NCI-H146 (cell line): ENCODE results near the gene WNT7B.

Experiments
- DNase-seq: peaks from one replicate; lab custom pipeline; 2025; lab: John Stamatoyannopoulos, UW

Gene WNT7B

DNA sequence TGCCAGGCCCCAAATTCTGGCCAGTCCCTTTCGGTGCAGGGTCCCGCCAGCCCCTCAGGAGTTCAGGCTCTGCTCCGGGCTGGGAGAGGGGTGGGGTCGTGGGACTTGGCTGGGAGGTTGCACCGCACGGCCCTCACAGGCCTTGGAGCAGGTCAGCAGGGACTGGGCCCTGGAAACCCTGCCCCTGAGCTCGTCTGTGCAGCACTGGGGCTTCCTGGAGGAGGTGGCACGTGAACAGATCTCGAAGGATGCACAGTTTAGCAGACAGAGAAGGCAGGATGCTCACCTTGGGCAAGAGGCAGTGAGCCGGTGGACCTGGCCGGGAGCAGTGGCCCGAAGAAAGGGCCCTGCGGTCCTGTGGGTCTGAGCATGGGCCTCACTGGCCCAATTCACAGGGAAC is 70.0 kb downstream of the WNT7B start:
- DNase-seq, result no peak

DNA sequence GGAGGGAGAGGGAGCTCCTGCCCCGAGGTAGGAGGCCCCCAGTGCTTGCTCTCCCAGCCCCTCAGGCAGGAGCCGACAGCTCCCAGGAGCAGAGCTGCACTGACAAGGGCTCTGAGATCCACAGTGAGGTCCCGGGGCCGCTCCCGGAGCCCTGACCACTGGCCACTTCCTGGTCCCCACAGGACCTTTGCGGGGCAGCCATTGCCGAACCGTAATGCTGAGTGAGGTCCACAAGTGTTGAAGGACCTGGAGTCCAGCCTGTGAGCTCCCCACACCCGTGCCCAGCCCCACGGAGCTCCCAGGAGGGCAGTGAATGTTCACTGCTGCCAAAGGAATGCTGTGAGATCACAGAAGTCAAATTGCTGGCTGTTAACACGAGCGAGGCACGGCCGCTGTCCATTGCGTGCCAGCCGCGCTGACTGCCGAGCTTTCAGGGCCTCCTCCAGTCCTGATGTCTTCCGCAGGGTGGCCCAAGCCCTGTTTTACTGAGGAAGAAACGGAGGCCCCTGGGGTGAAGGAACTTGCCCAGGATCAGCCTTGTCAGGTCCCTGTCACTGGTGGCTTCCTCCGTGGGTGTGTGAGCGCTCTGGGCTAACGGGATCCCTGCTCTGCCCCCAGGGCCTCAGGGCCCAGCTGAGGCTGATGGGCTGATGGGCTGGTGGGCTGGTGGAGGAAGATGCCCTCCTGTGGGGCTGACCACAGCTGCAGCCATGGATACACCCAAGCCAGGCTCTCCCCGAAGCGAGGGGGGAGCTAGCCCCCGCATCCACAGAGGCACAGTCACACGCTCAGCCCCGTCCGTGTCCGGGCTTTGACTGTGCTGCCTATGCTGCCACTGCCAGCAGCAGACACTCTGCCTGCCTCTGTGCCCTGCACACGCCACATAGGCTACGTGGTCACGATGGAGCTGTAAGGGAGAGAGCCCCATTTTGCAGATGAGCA is 70.8 kb downstream of the WNT7B start:
- DNase-seq, result no peak

DNA sequence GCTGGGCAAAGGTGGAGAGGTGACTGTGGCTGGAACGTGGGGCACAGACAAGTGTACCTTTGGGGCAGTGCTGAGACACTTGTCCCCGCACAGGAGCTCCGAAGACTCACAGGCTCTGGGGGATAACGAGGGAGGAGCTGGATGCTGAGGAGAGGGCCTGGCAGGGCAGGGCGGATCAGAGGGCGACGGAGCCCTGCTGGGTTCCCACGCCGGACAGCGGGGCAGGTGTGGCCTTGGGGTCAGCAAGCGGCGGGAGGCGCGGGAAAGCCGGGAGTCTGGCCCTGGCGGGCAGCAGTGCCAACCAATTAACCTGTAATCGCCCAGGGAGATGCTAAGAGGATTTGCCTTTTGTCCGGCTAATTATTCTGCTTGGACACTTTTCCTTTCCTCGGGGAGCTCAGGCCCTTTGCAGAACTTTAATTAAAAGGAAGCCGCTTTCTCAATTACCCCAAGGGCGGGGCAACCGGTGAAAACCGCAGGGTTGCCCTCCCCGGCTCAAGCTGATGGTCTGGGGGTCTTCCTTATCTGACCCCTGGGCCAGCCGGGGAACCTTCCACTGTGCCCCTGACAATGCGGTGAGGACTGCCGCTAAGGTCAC is 71.5 kb downstream of the WNT7B start:
- DNase-seq, result peak; percentile 25

DNA sequence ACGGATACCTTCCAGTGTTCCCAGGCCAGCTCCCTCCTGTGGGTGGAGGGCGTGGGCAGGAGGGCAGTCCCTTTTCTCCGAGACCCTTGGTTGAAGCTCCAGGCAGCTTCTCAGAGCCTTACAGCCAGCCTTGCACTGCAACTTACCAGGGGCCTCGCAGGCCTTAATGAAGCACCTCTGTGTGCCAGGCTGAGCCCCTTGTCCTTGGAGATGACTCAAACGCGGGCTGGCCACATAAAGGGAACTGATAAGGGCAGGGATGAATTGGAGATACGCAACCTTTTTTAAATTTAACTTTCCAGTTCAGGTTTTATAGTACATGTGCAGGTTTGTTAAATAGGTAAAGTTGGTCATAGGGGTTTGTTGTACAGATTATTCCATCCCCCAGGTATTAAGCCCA is 72.7 kb downstream of the WNT7B start:
- DNase-seq, result no peak

DNA sequence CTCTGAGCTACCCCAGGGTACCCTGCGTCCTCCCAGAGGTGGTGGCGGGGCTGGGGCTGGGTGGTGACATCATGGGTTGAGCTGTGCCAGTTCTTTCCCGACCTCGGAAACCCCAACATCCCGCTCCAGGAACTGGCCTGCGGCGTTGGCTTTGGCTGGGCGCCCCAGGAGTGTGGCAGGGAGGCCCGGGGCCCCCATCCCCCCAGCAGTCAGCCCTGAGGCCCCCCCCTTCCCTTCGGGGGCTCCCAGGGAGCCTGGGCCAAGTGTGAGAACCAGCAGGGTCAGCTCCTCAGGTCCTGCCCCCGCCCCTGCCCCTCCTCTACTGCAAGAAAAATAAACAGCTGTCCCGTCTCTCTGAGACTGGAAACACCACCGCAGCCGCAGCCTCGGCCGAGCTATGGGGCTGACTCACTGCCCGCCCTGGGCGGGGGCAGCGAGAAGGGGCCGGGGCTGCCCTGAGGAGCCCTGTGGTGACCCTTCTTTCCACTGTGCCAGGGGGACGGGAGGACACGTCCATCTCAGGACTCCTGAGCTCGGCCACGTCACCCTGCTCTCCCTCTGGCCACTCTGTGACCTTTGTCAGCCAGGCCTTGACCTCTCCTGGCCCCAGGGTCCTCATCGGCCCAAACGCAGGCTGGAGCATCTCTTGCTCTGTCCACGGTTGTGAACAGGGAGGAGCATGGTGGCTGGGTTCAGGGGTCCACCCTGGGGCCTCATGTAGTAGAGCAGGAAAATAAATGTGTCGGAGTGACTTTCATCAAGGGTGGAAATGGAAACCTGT is 73.4 kb downstream of the WNT7B start:
- DNase-seq, result no peak

DNA sequence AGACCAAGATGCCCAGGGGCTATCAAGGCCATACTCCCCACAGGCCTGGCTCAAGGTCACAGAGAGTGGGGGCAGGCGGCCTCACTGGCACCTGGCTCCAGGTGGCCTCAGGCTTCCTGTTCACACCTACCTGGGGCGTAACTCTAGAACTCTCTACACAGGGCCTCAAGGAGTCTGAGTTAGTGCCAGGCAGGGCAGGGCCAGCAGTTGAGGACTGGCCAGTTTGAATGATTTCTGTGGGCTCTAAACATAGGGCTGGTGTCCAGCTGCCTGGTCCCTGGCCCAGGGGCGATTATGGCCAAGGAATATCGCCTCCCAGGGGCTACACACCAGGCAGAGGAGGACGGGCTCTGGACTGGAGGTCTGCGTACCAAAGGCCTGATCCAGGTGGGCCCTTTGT is 79.2 kb downstream of the WNT7B start:
- DNase-seq, result no peak

DNA sequence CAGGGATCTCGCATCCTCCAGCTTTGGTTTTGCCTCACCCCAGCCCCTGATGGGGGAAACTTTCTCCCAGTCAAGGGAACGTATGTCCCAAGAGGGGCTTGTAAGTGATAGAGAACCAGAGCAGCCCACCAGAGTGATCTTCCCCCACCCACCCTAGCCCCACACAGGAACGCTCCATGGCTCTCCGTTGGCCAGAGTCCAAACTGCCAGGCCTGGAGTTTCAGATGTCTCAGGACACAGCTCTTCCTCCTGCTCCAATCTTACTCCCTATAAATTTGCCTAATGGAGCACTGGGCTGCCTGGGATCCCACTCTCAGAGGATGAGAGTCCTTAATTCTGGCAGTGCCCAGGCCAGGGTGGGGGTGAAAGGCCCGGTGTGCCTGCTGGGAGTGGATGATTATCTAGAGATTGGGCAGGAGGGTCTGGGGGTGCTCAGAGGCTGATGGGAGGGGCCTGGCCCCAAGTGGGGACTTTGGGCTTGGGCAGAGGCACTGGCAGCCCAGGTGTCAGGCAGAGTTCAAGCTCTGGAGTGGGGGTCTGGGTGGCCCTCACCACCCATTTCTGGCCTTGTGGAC is 79.9 kb downstream of the WNT7B start:
- no peak for DNase-seq

DNA sequence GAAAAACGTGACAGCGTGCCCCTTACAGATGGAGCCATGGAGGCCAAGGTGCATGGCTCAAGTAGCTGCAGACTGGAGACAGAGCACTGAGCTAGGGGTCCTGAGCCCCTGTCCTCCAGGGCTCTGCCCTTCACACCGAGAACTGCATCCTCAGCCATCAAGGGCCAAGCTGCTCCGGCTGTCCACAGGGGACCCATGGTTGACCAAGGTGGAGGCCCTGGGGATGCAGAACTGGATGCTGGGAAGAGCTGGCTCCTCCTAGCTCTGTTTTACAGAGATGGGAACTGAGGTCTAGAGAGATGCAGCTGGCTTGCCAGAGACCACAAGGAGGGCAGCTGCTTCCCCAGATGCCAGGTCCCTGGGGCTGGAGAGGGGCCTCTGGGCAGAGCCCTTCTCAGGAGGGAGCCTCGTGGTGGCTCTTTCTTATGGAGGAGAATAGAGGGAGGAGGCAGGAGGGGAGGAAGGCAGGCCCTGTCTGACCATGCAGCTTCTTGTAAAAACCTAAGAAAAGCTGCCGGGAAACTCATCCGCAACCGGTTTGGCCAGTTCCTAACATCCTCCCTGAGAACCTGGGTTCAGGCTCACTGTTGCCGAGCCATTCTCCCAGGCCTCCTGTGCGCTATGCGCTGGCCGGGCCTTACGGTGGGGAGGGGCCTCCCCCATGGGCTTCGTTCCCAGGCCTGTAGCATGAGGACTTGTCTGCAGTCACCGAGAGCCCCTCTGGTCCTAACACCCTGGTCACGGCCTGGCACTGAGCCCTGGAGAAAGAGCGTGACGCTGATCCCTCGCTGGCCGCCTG is 80.6 kb downstream of the WNT7B start:
- no peak for DNase-seq

DNA sequence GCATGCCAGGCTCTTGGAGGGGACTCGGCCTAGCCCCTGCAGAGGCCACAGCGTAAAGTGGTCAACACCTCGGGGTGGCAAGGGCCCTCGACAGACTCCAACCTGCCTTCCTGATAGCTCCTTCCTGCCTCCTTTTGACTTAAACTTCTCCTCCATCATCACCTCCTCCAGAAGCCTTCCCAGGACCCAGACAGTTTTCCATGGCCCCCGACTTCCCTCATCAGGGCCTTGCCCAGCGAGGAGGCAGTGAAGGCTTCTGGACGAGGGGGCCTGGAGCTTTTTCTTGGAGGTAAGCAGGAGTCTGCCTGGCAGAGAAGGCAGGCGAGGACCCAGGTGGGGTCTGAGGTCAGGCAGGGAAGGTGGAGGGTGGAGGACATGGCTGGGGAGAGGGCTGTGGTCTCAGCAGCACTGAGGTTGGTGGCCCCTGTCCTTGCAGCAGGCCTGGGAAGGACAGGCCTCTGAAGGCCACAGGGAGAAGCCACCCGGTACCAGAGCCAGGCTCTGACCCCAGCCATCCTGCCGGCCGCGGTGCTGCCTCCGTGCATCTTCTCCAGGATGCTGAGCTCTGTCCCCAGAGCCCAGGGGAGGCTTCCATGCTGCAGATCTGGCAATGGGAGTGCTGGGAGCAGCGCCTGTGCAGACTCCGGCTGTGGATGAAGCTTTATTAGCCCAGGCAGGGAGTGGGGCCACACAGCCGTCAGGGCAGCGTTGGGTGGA is 81.4 kb downstream of the WNT7B start:
- DNase-seq, result no peak

DNA sequence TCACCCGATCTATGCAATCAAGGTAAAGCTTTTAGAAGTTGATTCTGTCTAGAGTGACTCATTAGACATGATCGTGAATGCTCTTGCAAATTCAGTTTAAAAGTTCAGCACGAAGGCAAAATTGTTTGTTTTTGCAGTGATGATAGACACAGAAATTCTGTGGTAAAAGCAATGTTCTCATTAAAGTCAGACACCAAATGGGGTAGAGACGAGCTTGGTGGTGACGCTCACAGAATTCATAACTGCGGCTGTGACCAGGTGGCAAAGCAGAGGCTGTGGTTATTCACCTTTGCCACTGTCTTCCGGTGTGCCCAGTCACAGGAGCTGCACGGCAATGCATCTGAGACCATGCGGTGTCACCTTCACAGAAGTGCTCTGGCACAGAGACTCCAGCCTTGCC is 83.4 kb downstream of the WNT7B start:
- DNase-seq, result no peak

DNA sequence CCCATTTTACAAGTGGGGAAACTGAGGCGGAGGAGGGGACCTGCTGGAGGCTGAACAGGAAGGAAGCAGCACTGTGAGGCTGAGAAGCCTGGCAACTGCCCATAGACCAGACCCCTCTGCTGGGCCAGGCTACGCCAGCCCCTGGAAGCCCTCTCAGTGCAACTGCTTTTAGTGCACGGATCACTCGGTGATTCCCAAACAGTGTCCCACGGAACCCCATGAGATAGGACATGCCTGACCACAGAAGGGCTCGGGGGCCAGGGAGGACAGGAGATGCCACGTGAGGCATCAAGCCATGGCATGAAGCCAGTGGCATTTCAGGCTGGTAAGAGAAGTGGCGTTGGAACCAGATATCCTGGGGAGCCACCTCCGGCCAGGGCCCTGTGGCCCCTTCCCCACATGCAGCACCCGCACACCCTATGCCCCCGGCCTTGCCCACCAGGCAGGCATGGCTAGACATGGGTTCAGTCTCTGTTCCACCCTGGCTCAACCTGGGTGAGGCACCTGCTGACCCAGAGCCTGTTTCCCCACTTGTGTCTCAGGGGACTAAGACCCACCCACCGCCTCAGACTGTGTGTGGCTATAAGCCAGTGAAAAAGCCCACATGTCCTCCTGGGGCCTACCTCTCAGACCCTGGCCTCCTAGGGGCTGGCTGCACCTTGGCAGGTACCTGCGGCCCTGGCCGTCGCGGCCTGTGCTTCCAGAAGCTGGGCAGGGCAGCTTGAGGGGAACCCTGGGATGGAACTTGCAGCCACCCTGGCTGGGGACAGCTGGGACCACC is 84.1 kb downstream of the WNT7B start:
- DNase-seq, result no peak

DNA sequence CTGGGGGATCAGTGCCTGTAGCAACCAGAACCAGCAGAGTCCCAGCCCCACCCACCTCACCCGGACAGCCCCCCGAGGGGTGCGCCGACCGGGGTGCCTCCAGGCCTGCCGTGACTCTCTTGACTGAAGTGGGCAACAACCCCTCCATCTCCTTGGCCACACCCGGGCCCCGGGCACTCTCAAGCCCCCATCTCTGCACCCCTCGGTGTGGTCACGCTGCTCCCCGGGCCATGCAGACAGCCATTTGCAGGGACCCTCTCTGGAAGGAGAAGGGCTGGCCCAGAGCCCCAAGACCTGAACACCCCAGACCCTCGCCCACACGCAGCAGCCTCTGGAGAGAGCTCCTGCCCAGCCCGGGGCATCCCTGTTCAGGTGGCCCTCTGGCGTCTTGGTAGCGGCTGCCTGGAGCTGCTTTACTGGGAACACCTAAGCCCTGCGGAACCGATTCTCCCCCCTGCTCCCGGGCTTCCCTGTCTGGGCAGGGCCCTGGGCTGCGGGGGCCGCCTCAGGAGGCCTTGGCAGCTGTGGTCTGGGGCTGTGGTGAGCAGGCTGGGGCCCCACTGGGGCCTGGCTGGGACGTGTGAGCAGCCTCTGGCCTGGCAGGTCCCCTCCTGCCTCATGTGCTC is 84.9 kb downstream of the WNT7B start:
- DNase-seq, result no peak

DNA sequence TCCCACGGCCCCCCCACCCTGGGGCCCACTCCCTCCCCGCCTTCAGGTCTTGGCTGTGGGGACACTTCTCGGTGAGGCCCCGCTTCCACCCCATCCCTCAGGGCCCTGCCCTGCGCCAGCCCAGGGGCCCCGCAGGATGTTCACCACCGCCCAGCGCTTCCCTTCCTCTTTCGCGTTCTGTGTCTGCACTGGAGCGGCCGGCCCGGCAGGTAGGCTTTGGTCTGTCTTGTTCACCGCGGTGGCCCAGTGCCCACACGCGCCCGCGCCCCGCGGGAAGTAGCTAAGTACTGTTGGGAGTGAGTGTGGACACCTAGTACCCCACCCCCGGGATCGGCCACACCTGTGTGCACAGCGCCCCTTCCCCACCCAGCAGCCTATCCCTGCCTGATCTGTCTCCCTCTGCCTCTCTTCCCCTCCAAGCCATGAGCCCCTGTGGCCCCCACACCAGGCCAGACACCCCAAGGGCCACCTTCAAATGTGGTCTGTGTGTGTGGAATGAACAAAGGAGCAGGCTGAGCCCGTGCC is 85.4 kb downstream of the WNT7B start:
- no peak for DNase-seq

DNA sequence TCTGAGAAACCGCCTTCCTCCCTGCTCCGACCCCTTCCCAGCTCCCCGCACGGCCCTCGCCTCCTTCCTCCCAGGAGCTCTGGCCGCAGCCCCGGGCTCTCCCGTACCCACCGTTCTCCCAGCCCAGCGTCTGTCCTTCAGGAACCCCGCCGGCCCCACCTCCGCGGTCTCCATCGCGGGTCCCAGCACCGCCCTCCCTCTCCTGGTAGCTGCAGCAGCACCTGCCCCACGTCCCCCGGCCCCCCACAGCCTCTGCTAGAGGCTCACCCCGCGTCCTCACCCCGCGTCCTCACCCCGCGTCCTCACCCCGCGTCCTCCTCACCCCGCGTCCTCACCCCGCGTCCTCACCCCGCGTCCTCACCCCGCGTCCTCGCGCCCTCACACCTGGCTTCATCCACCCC is 85.9 kb downstream of the WNT7B start:
- DNase-seq, result peak; percentile 19

DNA sequence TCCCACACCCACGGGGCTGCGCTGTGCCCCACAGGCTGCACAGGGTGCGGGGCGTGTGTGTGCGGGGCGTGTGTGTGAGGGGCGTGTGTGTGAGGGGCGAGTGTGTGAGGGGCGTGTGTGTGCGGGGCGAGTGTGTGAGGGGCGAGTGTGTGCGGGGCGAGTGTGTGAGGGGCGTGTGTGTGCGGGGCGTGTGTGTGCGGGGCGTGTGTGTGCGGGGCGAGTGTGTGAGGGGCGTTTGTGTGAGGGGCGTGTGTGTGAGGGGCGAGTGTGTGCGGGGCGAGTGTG is 86.7 kb downstream of the WNT7B start:
- no peak for DNase-seq

DNA sequence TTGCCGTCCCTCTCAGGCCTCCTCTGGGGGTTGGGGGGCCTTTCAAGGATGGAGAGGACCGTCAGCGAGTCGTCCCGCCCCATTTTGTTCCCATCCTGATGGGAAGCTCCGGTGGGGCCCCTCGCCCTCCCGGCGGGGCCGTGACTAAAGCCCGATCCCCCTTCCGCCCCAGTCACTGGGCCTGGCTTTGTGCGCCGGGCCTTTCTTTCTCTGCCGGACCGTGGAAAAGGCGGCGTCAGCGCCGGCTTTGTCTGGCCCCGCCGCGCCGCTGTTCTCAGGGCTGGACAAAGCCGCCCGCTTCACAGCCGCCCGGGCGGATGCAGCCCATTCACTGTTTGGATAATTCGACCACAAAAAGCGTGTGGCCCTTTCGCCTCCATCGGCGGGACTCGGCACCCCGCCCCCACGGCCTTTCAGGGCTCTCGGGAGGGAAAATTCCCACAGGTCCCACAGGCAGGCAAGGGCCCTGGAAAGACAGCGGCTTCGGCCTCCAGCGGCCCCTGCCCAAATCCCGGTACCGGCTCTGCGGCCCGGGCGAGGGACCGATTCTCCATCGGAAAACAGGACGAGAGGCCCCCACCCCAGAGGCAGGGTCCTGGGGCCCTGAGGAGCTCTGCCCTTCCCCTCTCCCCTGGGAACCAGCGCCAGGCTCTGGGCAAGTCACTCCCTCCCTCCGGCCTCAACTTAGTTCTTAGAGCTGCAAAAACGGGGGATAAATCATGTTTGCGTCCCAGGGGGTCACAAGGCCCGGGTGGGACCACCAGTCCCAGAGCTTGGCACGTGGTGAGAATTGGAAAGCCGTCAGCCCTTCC is 87.2 kb downstream of the WNT7B start:
- DNase-seq, result peak; percentile 20

DNA sequence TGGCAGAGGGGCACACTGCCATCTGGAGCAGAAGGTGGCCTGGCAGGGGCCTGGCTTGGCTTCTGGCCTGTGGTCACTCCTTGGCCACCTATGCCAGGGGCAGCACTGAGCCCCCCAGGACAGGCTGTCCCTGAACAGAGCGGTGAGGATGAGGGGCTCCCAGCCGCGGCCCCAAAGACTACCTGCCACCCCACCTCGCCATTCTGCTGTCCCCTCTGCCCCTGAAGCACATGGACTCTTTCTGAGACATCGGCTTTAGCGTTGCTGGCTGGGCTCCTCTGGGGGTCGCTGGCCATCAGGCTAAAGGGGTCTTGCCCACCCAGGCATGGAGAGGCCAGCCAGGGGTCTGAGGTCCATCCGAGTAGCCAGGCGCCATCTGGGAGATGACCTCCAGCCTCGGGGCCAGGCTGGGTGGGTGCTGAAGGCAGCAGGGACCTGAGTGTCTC is 87.8 kb downstream of the WNT7B start:
- DNase-seq, result no peak

DNA sequence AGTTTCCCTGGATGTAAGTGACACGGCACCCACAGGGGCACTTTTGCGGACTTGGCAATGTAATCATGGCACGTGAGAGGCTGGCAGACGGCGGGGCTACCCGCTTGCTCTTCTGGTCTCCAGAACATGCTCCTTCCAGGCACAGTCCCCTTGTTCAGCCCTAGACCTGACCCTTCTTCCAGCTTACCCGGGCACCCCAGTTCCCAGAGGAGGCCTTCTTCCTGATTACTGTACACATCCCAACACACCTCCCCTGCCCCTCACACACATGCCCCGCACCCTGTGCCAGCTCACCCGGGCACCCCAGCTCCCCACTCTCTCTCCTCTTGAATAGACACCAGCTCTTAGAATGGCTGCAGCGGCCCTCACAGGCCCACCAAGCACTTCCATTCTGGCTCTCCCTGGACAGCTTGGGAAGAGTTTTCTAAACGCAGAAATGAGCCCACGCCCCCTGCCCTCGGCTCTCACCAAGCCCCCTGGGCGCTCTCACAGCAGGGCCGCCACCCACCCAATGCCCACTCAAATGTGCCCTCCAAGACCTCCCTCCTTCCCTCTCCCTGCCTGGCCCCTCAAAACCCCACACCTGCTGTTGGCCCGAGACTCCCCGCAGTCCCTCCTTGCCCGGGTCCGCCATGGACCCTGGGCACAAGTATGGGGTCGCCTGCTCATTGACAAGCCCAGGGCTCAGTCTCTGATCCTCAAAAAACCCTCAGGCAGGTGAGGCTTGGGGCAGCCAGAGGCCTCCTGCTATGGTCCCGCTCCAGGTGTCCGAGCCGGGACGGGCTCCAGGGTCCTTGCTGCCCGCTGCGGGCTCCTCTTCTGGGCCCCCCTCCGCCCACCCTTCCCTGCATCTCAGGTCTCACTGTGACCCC is 88.5 kb downstream of the WNT7B start:
- DNase-seq, result no peak
